Lung (tissue), 12 donors: ENCODE measurements around the gene AARS2. TPM values are rescaled to one million over a fixed set of nuclear protein-coding genes. Genes with fewer than 3 reads are reported as not detected.

Experiments
- ATAC-seq: fragments of 200-7000 bp; cut with Tn5 transposase; one replicate; pipeline ENCODE4 v1.9.1; 2020; ENCODE audit warnings: moderate number of reproducible peaks; ENCODE audit not compliant: insufficient read depth, low FRiP score
- DNase-seq, 3 donors: peaks; one replicate each; pipeline ENCODE4 v3.0.0-alpha.2; 2013 to 2017
- H3K27ac ChIP-seq, 2 donors: one replicate each; pipeline ENCODE4 v1.5.1; 2013; ENCODE audit warnings: mild to moderate bottlenecking in 2 of 2, moderate library complexity in 2 of 2, control low read depth in 1 of 2, inconsistent platforms in 1 of 2, low read depth in 1 of 2, low read length in 1 of 2
- H3K27me3 ChIP-seq, 3 donors: one replicate each; pipeline ENCODE4 v1.5.1; 2013; ENCODE audit warnings: low read length in 2 of 3; ENCODE audit not compliant: control insufficient read depth in 3 of 3, insufficient read depth in 3 of 3
- H3K36me3 ChIP-seq, 4 donors: one replicate each; pipeline ENCODE4 v1.5.1; 2013; ENCODE audit warnings: low read length in 4 of 4, mild to moderate bottlenecking in 1 of 4, moderate library complexity in 1 of 4; ENCODE audit not compliant: control insufficient read depth in 4 of 4, insufficient read depth in 4 of 4
- H3K4me1 ChIP-seq, 5 donors: one replicate each; pipeline ENCODE4 v1.5.1; 2013; ENCODE audit warnings: low read length in 5 of 5, mild to moderate bottlenecking in 2 of 5, moderate library complexity in 1 of 5; ENCODE audit not compliant: control insufficient read depth in 5 of 5, insufficient read depth in 5 of 5
- H3K4me3 ChIP-seq: one replicate; pipeline ENCODE4 v1.5.1; 2013; ENCODE audit warnings: mild to moderate bottlenecking, control low read depth, moderate library complexity
- H3K9ac ChIP-seq, 2 donors: one replicate each; pipeline ENCODE4 v1.5.1; 2013; ENCODE audit warnings: low read length in 2 of 2, control low read depth in 1 of 2; ENCODE audit not compliant: insufficient read depth in 1 of 2
- H3K9me3 ChIP-seq, 4 donors: one replicate each; pipeline ENCODE4 v1.5.1; 2013; ENCODE audit warnings: low read length in 3 of 4, mild to moderate bottlenecking in 1 of 4, moderate library complexity in 1 of 4; ENCODE audit not compliant: control insufficient read depth in 4 of 4, insufficient read depth in 3 of 4
- WGBS, 2 donors: extraction: QIAGEN DNeasy Blood & Tissue Kit; methylation state at CpG; one replicate each; pipeline ENCODE4 v1.1.7; 2013; 5-methylcytosine and 5-hydroxymethylcytosine counted together
- polyA plus RNA-seq, 2 donors: library from polyadenylated mRNA; stranded (reverse); fragments of 200-250 nt; gene quantifications; one replicate each; pipeline ENCODE4 v1.2.1, GENCODE V29; 2013
- total RNA-seq, 2 donors: library from RNA; depleted of rRNA in 1 of 2; stranded (reverse); fragments of >200 nt in 1 of 2; gene quantifications; one replicate each; pipeline ENCODE4 v1.2.1, GENCODE V29; 2014 to 2021
- TF ChIP-seq, protein P1 (sequence below): IDR thresholded peaks from 2 replicates; pipeline ENCODE4 v1.5.1; 2012; ENCODE audit warnings: mild to moderate bottlenecking; ENCODE audit errors: control extremely low read depth, extremely low read depth
- donor health status: control.
- donor health status: control.
- donor health status: Bipolar disorder and iron deficiency.
- donor health status: healthy.
- donor health status: DM: yes; HTN: yes; CAD: no.

The AARS2 gene
- total and polyA plus RNA-seq, 4 donors = 4.8 to 13.7 (median 9.4) TPM

DNA sequence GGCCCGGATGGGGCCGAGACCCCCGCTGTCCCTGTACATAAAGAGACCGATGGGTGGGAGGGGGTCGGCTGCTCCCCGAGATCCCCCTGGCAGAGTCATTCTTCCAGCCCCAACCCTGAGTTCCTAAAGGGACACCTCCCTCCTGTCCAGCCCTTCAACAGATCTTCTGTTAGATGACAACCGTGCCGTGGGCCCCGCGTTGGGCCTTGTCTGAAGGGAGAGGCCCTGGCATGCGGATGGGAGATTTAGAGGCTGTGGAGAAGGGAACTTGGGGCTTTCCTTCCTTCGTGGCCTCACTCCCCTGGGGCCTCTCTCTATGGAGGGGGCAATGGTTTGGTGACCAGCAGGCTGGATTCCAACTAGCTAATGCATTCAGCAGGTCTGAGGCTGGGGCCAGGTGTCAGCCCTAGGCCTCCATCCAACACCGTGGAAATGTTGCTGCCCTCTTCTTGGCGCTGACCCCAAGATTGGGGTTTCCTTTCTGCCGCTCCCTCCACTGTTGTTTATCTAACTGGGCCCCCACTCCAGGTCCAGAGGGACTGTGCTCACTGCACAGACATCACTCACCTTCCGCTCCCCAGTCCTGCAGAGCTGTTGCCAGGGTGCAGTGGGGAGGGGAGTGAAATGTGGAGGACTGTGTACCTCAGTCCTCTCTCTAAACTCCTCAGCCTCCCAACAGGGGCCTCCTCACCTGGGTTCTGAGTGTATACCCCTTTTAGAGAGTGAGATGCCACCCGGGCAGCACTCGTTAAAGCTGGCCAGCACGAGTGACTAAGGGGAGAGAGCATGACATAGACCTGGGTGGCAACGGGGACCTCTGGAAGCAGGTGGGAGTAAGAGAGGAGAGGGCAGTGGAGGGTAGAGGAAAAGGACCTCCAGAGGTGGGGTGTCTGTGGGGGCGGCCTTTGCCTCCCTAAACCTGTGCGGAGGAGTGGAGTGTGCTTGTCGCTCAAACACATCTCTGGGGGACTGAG is 36.2 kb downstream of the AARS2 start:
- H3K9me3 ChIP-seq = peaks cover 0 to 4% (median 0%) of the 10 kb centered on the region in 4 donors

DNA sequence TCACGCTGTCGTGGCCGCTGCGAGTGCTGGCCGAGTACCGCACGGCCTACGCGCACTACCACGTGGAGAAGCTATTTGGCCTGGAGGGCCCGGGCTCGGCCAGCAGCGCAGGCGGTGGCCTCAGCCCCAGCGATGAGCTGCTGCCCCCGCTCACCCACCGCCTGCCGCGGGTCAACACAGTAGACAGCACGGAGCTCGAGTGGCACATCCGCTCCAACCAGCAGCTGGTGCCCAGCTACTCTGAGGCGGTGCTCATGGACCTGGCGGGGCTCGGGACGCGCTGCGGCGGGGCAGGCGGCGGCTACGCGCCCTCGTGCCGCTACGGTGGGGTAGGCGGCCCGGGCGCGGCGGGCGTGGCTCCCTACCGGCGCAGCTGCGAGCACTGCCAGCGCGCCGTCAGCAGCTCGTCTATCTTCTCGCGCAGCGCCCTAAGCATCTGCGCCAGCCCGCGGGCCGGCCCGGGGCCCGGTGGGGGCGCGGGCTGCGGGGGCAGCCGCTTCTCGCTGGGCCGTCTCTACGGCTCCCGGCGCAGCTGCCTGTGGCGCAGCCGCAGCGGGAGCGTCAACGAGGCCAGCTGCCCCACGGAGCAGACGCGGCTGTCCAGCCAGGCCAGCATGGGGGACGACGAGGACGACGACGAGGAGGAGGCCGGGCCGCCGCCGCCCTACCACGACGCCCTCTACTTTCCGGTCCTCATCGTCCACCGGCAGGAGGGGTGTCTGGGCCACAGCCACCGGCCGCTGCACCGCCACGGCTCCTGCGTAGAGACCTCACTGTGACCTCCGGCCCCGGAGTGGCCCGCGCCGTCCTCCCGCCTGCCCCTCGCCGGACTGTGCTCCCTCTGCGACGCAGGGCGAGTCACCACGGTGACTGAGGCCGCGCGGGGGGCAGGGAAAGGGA is 37.1 kb downstream of the AARS2 start:
- TF ChIP-seq, protein P1, sequence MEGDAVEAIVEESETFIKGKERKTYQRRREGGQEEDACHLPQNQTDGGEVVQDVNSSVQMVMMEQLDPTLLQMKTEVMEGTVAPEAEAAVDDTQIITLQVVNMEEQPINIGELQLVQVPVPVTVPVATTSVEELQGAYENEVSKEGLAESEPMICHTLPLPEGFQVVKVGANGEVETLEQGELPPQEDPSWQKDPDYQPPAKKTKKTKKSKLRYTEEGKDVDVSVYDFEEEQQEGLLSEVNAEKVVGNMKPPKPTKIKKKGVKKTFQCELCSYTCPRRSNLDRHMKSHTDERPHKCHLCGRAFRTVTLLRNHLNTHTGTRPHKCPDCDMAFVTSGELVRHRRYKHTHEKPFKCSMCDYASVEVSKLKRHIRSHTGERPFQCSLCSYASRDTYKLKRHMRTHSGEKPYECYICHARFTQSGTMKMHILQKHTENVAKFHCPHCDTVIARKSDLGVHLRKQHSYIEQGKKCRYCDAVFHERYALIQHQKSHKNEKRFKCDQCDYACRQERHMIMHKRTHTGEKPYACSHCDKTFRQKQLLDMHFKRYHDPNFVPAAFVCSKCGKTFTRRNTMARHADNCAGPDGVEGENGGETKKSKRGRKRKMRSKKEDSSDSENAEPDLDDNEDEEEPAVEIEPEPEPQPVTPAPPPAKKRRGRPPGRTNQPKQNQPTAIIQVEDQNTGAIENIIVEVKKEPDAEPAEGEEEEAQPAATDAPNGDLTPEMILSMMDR = no peak
- Histone ChIP-seq H3K27me3 (peaks cover 3 to 57% (median 21%) of the 10 kb centered on the region in 3 donors), H3K9me3 (peaks cover 0 to 4% (median 0%) of the 10 kb centered on the region in 4 donors), H3K9ac (no peak overlapping the region), H3K27ac (no peak overlapping the region), H3K4me1 (peaks cover 0 to 13% (median 0%) of the 10 kb centered on the region in 5 donors), H3K4me3 (no peak overlapping the region), H3K36me3 (no peaks in the 10 kb centered on the region)
- WGBS, 2 donors = 6 to 13% methylated on average over 79 to 109 of the region's 109 CpGs
- no peak for ATAC-seq
- peak; percentile 45 to 62 (median 53) for DNase-seq

More for the DNA sequence above, 36.2 kb downstream of the AARS2 start:
- Histone ChIP-seq H3K27me3 (peaks cover 3 to 47% (median 14%) of the 10 kb centered on the region in 3 donors), H3K27ac (no peak overlapping the region), H3K4me1 (peaks cover 0 to 13% (median 0%) of the 10 kb centered on the region in 5 donors), H3K9ac (no peak overlapping the region), H3K36me3 (no peaks in the 10 kb centered on the region), H3K4me3 (no peak overlapping the region)
- ATAC-seq (no peak), DNase-seq (no peak)
- TF ChIP-seq, protein P1 = no peak
- 76 to 80% methylated on average over 22 to 23 of the region's 23 CpGs for WGBS, 2 donors

DNA sequence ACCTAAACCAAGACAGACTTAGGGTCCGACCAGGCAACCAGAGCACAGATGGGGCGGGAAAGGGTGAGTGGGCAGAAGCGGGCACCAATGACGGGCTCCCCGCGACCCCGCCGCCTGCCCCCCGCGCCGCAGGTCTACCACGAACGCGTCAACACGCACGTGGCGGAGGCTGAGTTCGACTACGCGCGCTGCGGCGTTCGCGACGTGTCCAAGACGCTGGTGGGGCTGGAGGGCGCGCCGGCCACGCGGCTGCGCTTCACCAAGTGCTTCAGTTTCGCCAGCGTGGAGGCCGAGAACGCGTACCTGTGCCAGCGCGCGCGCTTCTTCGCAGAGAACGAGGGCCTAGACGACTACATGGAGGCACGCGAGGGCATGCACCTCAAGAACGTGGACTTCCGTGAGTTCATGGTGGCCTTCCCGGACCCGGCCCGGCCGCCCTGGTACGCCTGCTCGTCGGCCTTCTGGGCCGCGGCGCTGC is 37.8 kb downstream of the AARS2 start:
- H3K4me3 ChIP-seq = no peak overlapping the region

More for the DNA sequence above, 37.8 kb downstream of the AARS2 start:
- WGBS, 2 donors = 72 to 86% methylated on average over 59 of the region's 59 CpGs
- Histone ChIP-seq H3K9ac (no peak overlapping the region), H3K27ac (no peak overlapping the region), H3K4me1 (peaks cover 0 to 13% (median 0%) of the 10 kb centered on the region in 5 donors), H3K9me3 (peaks cover 0 to 4% (median 0%) of the 10 kb centered on the region in 4 donors), H3K27me3 (peaks cover 3 to 54% (median 21%) of the 10 kb centered on the region in 3 donors), H3K36me3 (no peaks in the 10 kb centered on the region)
- DNase-seq (no peak), ATAC-seq (no peak)
- TF ChIP-seq, protein P1 = no peak
